ENCODE data around the gene THRA. TPM values are rescaled to one million over a fixed set of nuclear protein-coding genes. Genes with fewer than 3 reads are reported as not detected.

THRA gene
- total and polyA plus RNA-seq, 2 donors (not counting 3 experiments of a cell fraction or from before 2014, with no cell fraction given) = 17.4 to 29.6 TPM

- H3K79me2 ChIP-seq (ENCODE audit: control insufficient read depth, insufficient read depth, low read length) = peaks cover 2% of the 10 kb centered on the region
- no peaks in the 10 kb centered on the region for H3K27me3 ChIP-seq (ENCODE audit: control insufficient read depth in 2 of 2, insufficient read depth in 2 of 2, low read length in 2 of 2)
- no peaks in the 10 kb centered on the region for H3K9me1 ChIP-seq (replicated peaks; ENCODE audit: control insufficient read depth, extremely low read depth, insufficient read depth, low read length)
- CTCF ChIA-PET = interaction anchor here (0.9 to 6.8 kb wide), 7 partner anchors 8 to 114 kb away, joined by 3 to 62 read pairs (median 4); partner anchors contain the start of gene THRA
- peaks cover 35% of the 10 kb centered on the region for H3K4me1 ChIP-seq (ENCODE audit: control insufficient read depth, extremely low read depth, insufficient read depth, low read length)
- no peak overlapping the region for H3K4me3 ChIP-seq (replicated peaks in 1 of 3; ENCODE audit: insufficient read depth in 1 of 3, low read depth in 1 of 3, low read length in 3 of 3)
- POLR2A ChIA-PET = interaction anchor here (0.5 kb wide), 1 partner anchor 8 kb away, joined by 4 read pairs; no protein-coding TSS in a partner anchor
- no peak overlapping the region for H3K27ac ChIP-seq (ENCODE audit: insufficient read depth, low read depth, low read length)
- H2AFZ ChIP-seq (ENCODE audit: low read depth, low read length) = no peak overlapping the region
- dilution Hi-C loops (cut with MboI; ENCODE audit: extremely low pct_ligation_motif_present, low sequenced_read_pairs) = no loop called here
- DNase-seq (ENCODE audit: low read depth, low spot score) = no peak
- H3K9ac ChIP-seq (replicated peaks; ENCODE audit: extremely low read depth, insufficient read depth, low read length) = no peak overlapping the region
- H3K4me2 ChIP-seq (ENCODE audit: insufficient read depth, low read length) = no peak overlapping the region
- no peak for TF ChIP-seq JUN (IDR thresholded peaks at IDR 0.05; ENCODE audit: borderline replicate concordance, insufficient read depth, insufficient read length, low read depth)
- no peak for TF ChIP-seq POLR2AphosphoS5 (IDR thresholded peaks at IDR 0.05; ENCODE audit: insufficient read depth, low read depth, low read length)
- no peak for TF ChIP-seq GATA2 (IDR thresholded peaks at IDR 0.05; ENCODE audit: insufficient read depth, insufficient read length, low read depth, low read length)
- no peak for TF ChIP-seq FOS (IDR thresholded peaks at IDR 0.05; ENCODE audit: borderline replicate concordance, insufficient read depth, low read length)
- no peak for TF ChIP-seq POLR2A (IDR thresholded peaks at IDR 0.05; ENCODE audit: low read depth, low read length)
- no peaks in the 10 kb centered on the region for H4K20me1 ChIP-seq (replicated peaks; ENCODE audit: control insufficient read depth, extremely low read depth, insufficient read depth, low read length)
- peaks cover 0 to 10% of the 10 kb centered on the region in 2 experiments for H3K36me3 ChIP-seq (ENCODE audit: control insufficient read depth in 2 of 2, extremely low read depth in 1 of 2, insufficient read depth in 2 of 2, low read length in 2 of 2)
- intact Hi-C loops (cut with micrococcal nuclease) = no loop called here
- no TSS peak for BruUV-seq (replicated peaks)
- H3K9me3 ChIP-seq (replicated peaks; ENCODE audit: control insufficient read depth, insufficient read depth, low read length) = no peaks in the 10 kb centered on the region
- FAIRE-seq = no peak
These were observed 10.1 kb downstream of the THRA start for GRCh38 chr17:40072735-40073346.

GRCh38 chr17:40073454-40074174 lies 10.8 kb downstream of the THRA start:
- ChIA-PET CTCF (interaction anchor here (0.9 to 6.8 kb wide), 7 partner anchors 9 to 115 kb away, joined by 3 to 62 read pairs (median 7); partner anchors contain the start of gene CSF3), POLR2A (interaction anchor here (0.5 kb wide), 1 partner anchor 9 kb away, joined by 4 read pairs; no protein-coding TSS in a partner anchor)
- Histone ChIP-seq H3K27me3 (ENCODE audit: control insufficient read depth in 2 of 2, insufficient read depth in 2 of 2, low read length in 2 of 2) (no peaks in the 10 kb centered on the region), H3K4me2 (ENCODE audit: insufficient read depth, low read length) (no peak overlapping the region), H4K20me1 (replicated peaks; ENCODE audit: control insufficient read depth, extremely low read depth, insufficient read depth, low read length) (no peaks in the 10 kb centered on the region), H2AFZ (ENCODE audit: low read depth, low read length) (no peak overlapping the region), H3K27ac (ENCODE audit: insufficient read depth, low read depth, low read length) (no peak overlapping the region), H3K36me3 (ENCODE audit: control insufficient read depth in 2 of 2, extremely low read depth in 1 of 2, insufficient read depth in 2 of 2, low read length in 2 of 2) (peaks cover 0 to 10% of the 10 kb centered on the region in 2 experiments), H3K4me3 (replicated peaks in 1 of 3; ENCODE audit: insufficient read depth in 1 of 3, low read depth in 1 of 3, low read length in 3 of 3) (no peak overlapping the region), H3K79me2 (ENCODE audit: control insufficient read depth, insufficient read depth, low read length) (no peaks in the 10 kb centered on the region), H3K9ac (replicated peaks; ENCODE audit: extremely low read depth, insufficient read depth, low read length) (no peak overlapping the region), H3K9me1 (replicated peaks; ENCODE audit: control insufficient read depth, extremely low read depth, insufficient read depth, low read length) (no peaks in the 10 kb centered on the region), H3K4me1 (ENCODE audit: control insufficient read depth, extremely low read depth, insufficient read depth, low read length) (peaks cover 29% of the 10 kb centered on the region), H3K9me3 (replicated peaks; ENCODE audit: control insufficient read depth, insufficient read depth, low read length) (no peaks in the 10 kb centered on the region)
- DNase-seq (ENCODE audit: low read depth, low spot score) (no peak), FAIRE-seq (no peak)
- dilution Hi-C loops (cut with MboI; ENCODE audit: extremely low pct_ligation_motif_present, low sequenced_read_pairs) = no loop called here
- intact Hi-C loops (cut with micrococcal nuclease) = no loop called here
- BruUV-seq (replicated peaks) = no TSS peak
- TF ChIP-seq GATA2 (IDR thresholded peaks at IDR 0.05; ENCODE audit: insufficient read depth, insufficient read length, low read depth, low read length) (no peak), FOS (IDR thresholded peaks at IDR 0.05; ENCODE audit: borderline replicate concordance, insufficient read depth, low read length) (no peak), CTCF (IDR thresholded peaks at IDR 0.05; ENCODE audit: extremely low read depth in 1 of 2, insufficient read depth in 1 of 2, low read depth in 1 of 2, low read length in 2 of 2) (no peak), POLR2AphosphoS5 (IDR thresholded peaks at IDR 0.05; ENCODE audit: insufficient read depth, low read depth, low read length) (no peak), POLR2A (IDR thresholded peaks at IDR 0.05; ENCODE audit: low read depth, low read length) (no peak), MAX (IDR thresholded peaks at IDR 0.05; ENCODE audit: insufficient read depth, insufficient read length) (no peak), MYC (IDR thresholded peaks at IDR 0.05; ENCODE audit: low read depth, low read length) (no peak), JUN (IDR thresholded peaks at IDR 0.05; ENCODE audit: borderline replicate concordance, insufficient read depth, insufficient read length, low read depth) (no peak), EZH2 (IDR thresholded peaks at IDR 0.05; ENCODE audit: borderline replicate concordance, low read depth, low read length, severe bottlenecking) (no peak)

Data from endothelial cell of umbilical vein (primary cell).